Skin of body (tissue), 2 donors: ENCODE measurements around the gene BANF1. TPM values are rescaled to one million over a fixed set of nuclear protein-coding genes. Genes with fewer than 3 reads are reported as not detected.

Experiments
- DNase-seq: peaks from one replicate; lab custom pipeline; 2025; lab: John Stamatoyannopoulos, UW
- total RNA-seq: library from RNA; depleted of rRNA; stranded (reverse); fragments of >200 nt; gene quantifications from one replicate; pipeline ENCODE4 v1.2.3, GENCODE V29; 2014

BANF1 gene
- total RNA-seq, 1 donor from 2014 or later: 20.5 TPM

GRCh38 chr11:66037327-66037726 is 35.0 kb downstream of the BANF1 start:
- no peak for DNase-seq

GRCh38 chr11:66039765-66040164 is 37.5 kb downstream of the BANF1 start:
- no peak for DNase-seq

- no peak for DNase-seq
These were observed 40.1 kb downstream of the BANF1 start for GRCh38 chr11:66042227-66042995.

GRCh38 chr11:66042996-66043906 is 40.9 kb downstream of the BANF1 start:
- DNase-seq: no peak

GRCh38 chr11:66044757-66045156 is 42.5 kb downstream of the BANF1 start:
- DNase-seq: no peak

- peak; percentile 40 for DNase-seq
These were observed 42.9 kb downstream of the BANF1 start for GRCh38 chr11:66045177-66045639.

GRCh38 chr11:66046901-66047300 is 44.6 kb downstream of the BANF1 start:
- no peak for DNase-seq

GRCh38 chr11:66047541-66048365 is 45.5 kb downstream of the BANF1 start:
- no peak for DNase-seq

- DNase-seq: no peak
These were observed 46.4 kb downstream of the BANF1 start, which contains the start of gene GAL3ST3 for GRCh38 chr11:66048547-66049323. TSS of gene GAL3ST3 (minus strand) at chr11:66049161. CDS start at chr11:66045415, 3,746 bp downstream.

GRCh38 chr11:66050581-66051231 is 48.4 kb downstream of the BANF1 start:
- DNase-seq: no peak

GRCh38 chr11:66051371-66051765 is 49.1 kb downstream of the BANF1 start:
- no peak for DNase-seq

- peak; percentile 97 for DNase-seq
These were observed 49.7 kb downstream of the BANF1 start, which contains the start of gene SF3B2 for GRCh38 chr11:66051766-66052663. TSS of gene SF3B2 (plus strand) at chr11:66052364. CDS start at chr11:66052385, 21 bp downstream.

- no peak for DNase-seq
These were observed 50.3 kb downstream of the BANF1 start for GRCh38 chr11:66052664-66052982.

Other genes with a start within 250 kb of the BANF1 start
- gene AP5B1, start 221.5 kb upstream of the BANF1 start, total RNA-seq: 6.9 TPM
- gene OVOL1, start 215.4 kb upstream of the BANF1 start, total RNA-seq: 23.3 TPM
- gene SNX32, start 168.5 kb upstream of the BANF1 start, total RNA-seq: 1.4 TPM
- gene CFL1, start 144.3 kb upstream of the BANF1 start, total RNA-seq: 371 TPM
- 24.0 TPM for gene MUS81, start 142.1 kb upstream of the BANF1 start, total RNA-seq
- 33.6 TPM for gene EFEMP2, start 129.7 kb upstream of the BANF1 start, total RNA-seq
- 0.59 TPM for gene CTSW, start 122.7 kb upstream of the BANF1 start, total RNA-seq
- 51.0 TPM for gene FIBP, start 114.0 kb upstream of the BANF1 start, total RNA-seq
- gene CCDC85B, start 111.8 kb upstream of the BANF1 start, total RNA-seq: 11.4 TPM
- gene FOSL1, start 102.1 kb upstream of the BANF1 start, total RNA-seq: 10.6 TPM
- gene C11orf68, start 83.4 kb upstream of the BANF1 start, total RNA-seq: 13.6 TPM
- 55.1 TPM for gene DRAP1, start 83.1 kb upstream of the BANF1 start, total RNA-seq
- not detected for gene TSGA10IP, start 57.0 kb upstream of the BANF1 start, total RNA-seq
- gene SART1, start 40.8 kb upstream of the BANF1 start, total RNA-seq: 38.0 TPM
- gene EIF1AD, start 346 bp upstream of the BANF1 start, total RNA-seq: 19.0 TPM
- 279 TPM for gene CST6, start 9.5 kb downstream of the BANF1 start, total RNA-seq
- 0.10 TPM for gene CATSPER1, start 24.0 kb downstream of the BANF1 start, total RNA-seq
- not detected for gene GAL3ST3, start 46.7 kb downstream of the BANF1 start, total RNA-seq
- gene SF3B2, start 49.9 kb downstream of the BANF1 start, total RNA-seq: 87.3 TPM
- 31.0 TPM for gene PACS1, start 67.8 kb downstream of the BANF1 start, total RNA-seq